Hepatocyte (in vitro differentiated cells): ENCODE data around the gene STEAP3. TPM values are rescaled to one million over a fixed set of nuclear protein-coding genes. Genes with fewer than 3 reads are reported as not detected.

Source experiments
- DNase-seq: peaks from one replicate; pipeline ENCODE4 v3.0.0-alpha.2; 2016; ENCODE audit warnings: low spot score
- H2AFZ ChIP-seq: fragments of 200-600 bp; sonication (generic); 2 replicates; pipeline ENCODE4 v1.6.0; 2016; ENCODE audit warnings: antibody characterized with exemption, mild to moderate bottlenecking
- H3K27ac ChIP-seq: fragments of 200-600 bp; sonication (generic); 2 replicates; pipeline ENCODE4 v1.5.1; 2016; ENCODE audit warnings: mild to moderate bottlenecking
- H3K27me3 ChIP-seq: fragments of 200-600 bp; sonication (generic); 2 replicates; pipeline ENCODE4 v1.6.1; 2016
- H3K36me3 ChIP-seq: fragments of 200-600 bp; sonication (generic); replicated peaks from 2 replicates; pipeline ENCODE4 v1.5.1; 2016; ENCODE audit warnings: low read depth; ENCODE audit not compliant: insufficient read depth
- H3K4me1 ChIP-seq: fragments of 200-600 bp; sonication (generic); 2 replicates; pipeline ENCODE4 v1.5.1; 2016; ENCODE audit warnings: mild to moderate bottlenecking, moderate library complexity; ENCODE audit not compliant: insufficient read depth
- H3K4me2 ChIP-seq: fragments of 200-600 bp; sonication (generic); 2 replicates; pipeline ENCODE4 v1.6.0; 2016
- H3K4me3 ChIP-seq: fragments of 200-600 bp; sonication (generic); 2 replicates; pipeline ENCODE4 v1.5.1; 2016; ENCODE audit warnings: mild to moderate bottlenecking
- H3K79me2 ChIP-seq: fragments of 200-600 bp; sonication (generic); 2 replicates; pipeline ENCODE4 v1.6.0; 2017; ENCODE audit warnings: mild to moderate bottlenecking
- H3K9me2 ChIP-seq: fragments of 200-600 bp; sonication (generic); replicated peaks from 2 replicates; pipeline ENCODE4 v1.6.0; 2017; ENCODE audit warnings: mild to moderate bottlenecking; ENCODE audit not compliant: insufficient read depth
- H3K9me3 ChIP-seq: fragments of 200-600 bp; sonication (generic); 2 replicates; pipeline ENCODE4 v1.5.1; 2016; ENCODE audit warnings: low read depth, mild to moderate bottlenecking
- H4K20me1 ChIP-seq: fragments of 200-600 bp; sonication (generic); 2 replicates; pipeline ENCODE4 v1.6.0; 2016; ENCODE audit warnings: mild to moderate bottlenecking; ENCODE audit not compliant: insufficient read depth, poor library complexity, severe bottlenecking
- CTCF ChIP-seq: fragments of 200-600 bp; sonication (generic); IDR thresholded peaks from 2 replicates; pipeline ENCODE4 v1.5.1; 2016; ENCODE audit warnings: antibody characterized with exemption, mild to moderate bottlenecking; ENCODE audit not compliant: poor library complexity
- EZH2 ChIP-seq: fragments of 200-600 bp; sonication (generic); IDR thresholded peaks from 2 replicates; pipeline ENCODE4 v1.6.1; 2016; ENCODE audit warnings: antibody characterized with exemption, mild to moderate bottlenecking, borderline replicate concordance
- EZH2phosphoT487 ChIP-seq: fragments of 200-600 bp; sonication (generic); IDR thresholded peaks from one replicate; pipeline ENCODE4 v1.6.1; 2018; ENCODE audit warnings: antibody characterized with exemption, mild to moderate bottlenecking, low read depth, moderate library complexity; ENCODE audit not compliant: unreplicated experiment, severe bottlenecking
- WGBS: methylation state at CpG from one replicate; pipeline ENCODE4 v1.1.6; 2016; ENCODE audit warnings: low lambda C conversion rate; ENCODE audit errors: missing lambda C conversion rate; 5-methylcytosine and 5-hydroxymethylcytosine counted together
- polyA plus RNA-seq: library from polyadenylated mRNA; unstranded; fragments of >200 nt; fragmentation: Nextera tagmentation; extraction: Ambion mirVana; gene quantifications from 2 replicates; pipeline ENCODE4 v1.2.1, GENCODE V29; 2016
- total RNA-seq: library from RNA; depleted of rRNA; stranded (reverse); fragments of >200 nt; gene quantifications from 2 replicates; pipeline ENCODE4 v1.2.3, GENCODE V29; 2014

Gene STEAP3
- total and polyA plus RNA-seq, 2 experiments from 2014 or later: 11.2 to 12.0 TPM

GRCh38 chr2:119212139-119212800 lies 11.4 kb upstream of the STEAP3 start:
- no peak overlapping the region for H2AFZ ChIP-seq
- no peak for DNase-seq
- H3K4me2 ChIP-seq: no peak overlapping the region
- no peaks in the 10 kb centered on the region for H3K9me2 ChIP-seq
- H3K4me1 ChIP-seq: no peaks in the 10 kb centered on the region
- no peaks in the 10 kb centered on the region for H3K79me2 ChIP-seq
- no peaks in the 10 kb centered on the region for H3K27me3 ChIP-seq
- no peaks in the 10 kb centered on the region for H4K20me1 ChIP-seq
- no peak overlapping the region for H3K4me3 ChIP-seq
- no peak for TF ChIP-seq EZH2
- no peak for TF ChIP-seq EZH2phosphoT487
- TF ChIP-seq CTCF: no peak
- H3K9me3 ChIP-seq: no peaks in the 10 kb centered on the region
- no peaks in the 10 kb centered on the region for H3K36me3 ChIP-seq
- H3K27ac ChIP-seq: no peak overlapping the region
- WGBS: 94% methylated on average over 10 of the region's 10 CpGs

- H3K4me2 ChIP-seq: no peak overlapping the region
- no peak overlapping the region for H3K27ac ChIP-seq
- no peaks in the 10 kb centered on the region for H3K36me3 ChIP-seq
- H4K20me1 ChIP-seq: no peaks in the 10 kb centered on the region
- no peak overlapping the region for H2AFZ ChIP-seq
- peaks cover 8% of the 10 kb centered on the region for H3K4me1 ChIP-seq
- WGBS: 74% methylated on average over 3 of the region's 3 CpGs
- H3K79me2 ChIP-seq: no peaks in the 10 kb centered on the region
- H3K27me3 ChIP-seq: no peaks in the 10 kb centered on the region
- no peaks in the 10 kb centered on the region for H3K9me2 ChIP-seq
- no peak overlapping the region for H3K4me3 ChIP-seq
- no peak for TF ChIP-seq CTCF
- no peak for TF ChIP-seq EZH2
- TF ChIP-seq EZH2phosphoT487: no peak
- DNase-seq: no peak
- H3K9me3 ChIP-seq: no peaks in the 10 kb centered on the region
These were observed 9.1 kb upstream of the STEAP3 start for GRCh38 chr2:119214453-119215037.

- Histone ChIP-seq H3K79me2 (no peaks in the 10 kb centered on the region), H3K27ac (no peak overlapping the region), H3K27me3 (no peaks in the 10 kb centered on the region), H3K36me3 (no peaks in the 10 kb centered on the region), H3K4me2 (no peak overlapping the region), H3K4me1 (peaks cover 8% of the 10 kb centered on the region), H4K20me1 (no peaks in the 10 kb centered on the region), H2AFZ (no peak overlapping the region), H3K9me3 (no peaks in the 10 kb centered on the region), H3K9me2 (no peaks in the 10 kb centered on the region), H3K4me3 (no peak overlapping the region)
- DNase-seq: no peak
- TF ChIP-seq CTCF: no peak
- no peak for TF ChIP-seq EZH2
- no peak for TF ChIP-seq EZH2phosphoT487
- WGBS: 87% methylated on average over 5 of the region's 5 CpGs
These were observed 6.6 kb upstream of the STEAP3 start for GRCh38 chr2:119216994-119217393.
